B cell (primary cell): ENCODE results near the gene TDRD5.

Experiments used
- EZH2 ChIP-seq: IDR thresholded peaks from 2 replicates; pipeline ENCODE4 v1.6.1; 2012; ENCODE audit warnings: borderline replicate concordance, low read depth, mild to moderate bottlenecking, moderate library complexity, low read length; ENCODE audit not compliant: insufficient read depth, poor library complexity, severe bottlenecking
- TF ChIP-seq, protein P1 (sequence below): fragments of 200-600 bp; IDR thresholded peaks from one replicate; pipeline ENCODE4 v1.8.0; 2022; ENCODE audit warnings: antibody characterized with exemption, mild to moderate bottlenecking

DNA sequence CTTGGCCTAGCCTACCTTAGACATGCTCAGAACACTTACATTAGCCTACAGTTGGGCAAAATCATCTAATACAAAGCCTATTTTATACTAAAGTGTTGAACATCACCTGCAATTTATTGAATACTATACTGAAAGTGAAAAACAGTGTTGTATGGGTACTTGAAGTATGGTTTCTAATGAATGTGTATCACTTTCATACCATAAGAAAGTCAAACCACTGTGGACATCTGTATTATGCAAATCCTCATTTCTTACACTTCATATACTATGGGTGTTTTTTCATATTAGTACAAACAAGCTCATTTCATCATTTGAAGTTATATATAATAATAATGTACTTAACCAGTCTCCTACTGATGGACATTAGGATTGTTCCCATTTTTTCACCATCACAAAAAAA lies 41.2 kb downstream of the TDRD5 start:
- TF ChIP-seq, protein P1, sequence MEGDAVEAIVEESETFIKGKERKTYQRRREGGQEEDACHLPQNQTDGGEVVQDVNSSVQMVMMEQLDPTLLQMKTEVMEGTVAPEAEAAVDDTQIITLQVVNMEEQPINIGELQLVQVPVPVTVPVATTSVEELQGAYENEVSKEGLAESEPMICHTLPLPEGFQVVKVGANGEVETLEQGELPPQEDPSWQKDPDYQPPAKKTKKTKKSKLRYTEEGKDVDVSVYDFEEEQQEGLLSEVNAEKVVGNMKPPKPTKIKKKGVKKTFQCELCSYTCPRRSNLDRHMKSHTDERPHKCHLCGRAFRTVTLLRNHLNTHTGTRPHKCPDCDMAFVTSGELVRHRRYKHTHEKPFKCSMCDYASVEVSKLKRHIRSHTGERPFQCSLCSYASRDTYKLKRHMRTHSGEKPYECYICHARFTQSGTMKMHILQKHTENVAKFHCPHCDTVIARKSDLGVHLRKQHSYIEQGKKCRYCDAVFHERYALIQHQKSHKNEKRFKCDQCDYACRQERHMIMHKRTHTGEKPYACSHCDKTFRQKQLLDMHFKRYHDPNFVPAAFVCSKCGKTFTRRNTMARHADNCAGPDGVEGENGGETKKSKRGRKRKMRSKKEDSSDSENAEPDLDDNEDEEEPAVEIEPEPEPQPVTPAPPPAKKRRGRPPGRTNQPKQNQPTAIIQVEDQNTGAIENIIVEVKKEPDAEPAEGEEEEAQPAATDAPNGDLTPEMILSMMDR: no peak
- TF ChIP-seq EZH2: no peak
